GM12878 (cell line): ENCODE measurements around the gene ZSWIM5.

Experiments used
- ASH2L ChIP-seq: fragments of 300-600, 200-600 bp; sonication (generic); IDR thresholded peaks from 2 replicates; pipeline ENCODE4 v1.6.1; 2017; ENCODE audit warnings: low read depth, mild to moderate bottlenecking, borderline replicate concordance
- CREM ChIP-seq: IDR thresholded peaks from 2 replicates; pipeline ENCODE4 v1.6.1; 2014; ENCODE audit warnings: antibody characterized with exemption, low read depth
- JUND ChIP-seq: IDR thresholded peaks from 2 replicates; pipeline ENCODE4 v1.6.1; 2012; ENCODE audit warnings: low read depth, mild to moderate bottlenecking, low read length, improper control_type of control experiment, moderate library complexity
- SMC3 ChIP-seq: IDR thresholded peaks from 2 replicates; pipeline ENCODE4 v1.6.1; 2011; ENCODE audit warnings: low read length, improper control_type of control experiment, borderline replicate concordance
- TAF1 ChIP-seq: IDR thresholded peaks from 2 replicates; pipeline ENCODE4 v1.6.1; 2011; ENCODE audit warnings: mild to moderate bottlenecking, low read depth, low read length, borderline replicate concordance
- USF2 ChIP-seq: IDR thresholded peaks from 2 replicates; pipeline ENCODE4 v1.6.1; 2011; ENCODE audit warnings: low read depth, low read length, improper control_type of control experiment, borderline replicate concordance
- YY1 ChIP-seq: IDR thresholded peaks from 2 replicates; pipeline ENCODE4 v1.6.1; 2011; ENCODE audit warnings: low read depth, mild to moderate bottlenecking, low read length
- ZBTB4 ChIP-seq: fragments of 450-650 bp; formaldehyde crosslinking; IDR thresholded peaks from 2 replicates; pipeline ENCODE4 v1.4.0; 2022; ENCODE audit warnings: mild to moderate bottlenecking, moderate library complexity
- ZNF274 ChIP-seq: IDR thresholded peaks from one replicate; pipeline ENCODE4 v1.8.0; 2011; ENCODE audit not compliant: insufficient read length, insufficient read depth

- TF ChIP-seq ZBTB4 (CRISPR knock-in tag) (no peak), CREM (no peak), JUND (no peak), USF2 (no peak), TAF1 (no peak), SMC3 (no peak), ASH2L (no peak), YY1 (no peak), ZNF274 (no peak)
Observed at GRCh38 chr1:45033356-45033755, 173.0 kb downstream of the ZSWIM5 start.
